HepG2 (cell line): ENCODE data around the gene ADAMTS2. TPM values are rescaled to one million over a fixed set of nuclear protein-coding genes. Genes with fewer than 3 reads are reported as not detected.

Experiments
- ATAC-seq: fragments of 200-7000 bp; cut with Tn5 transposase; 3 replicates; pipeline ENCODE4 v1.9.1; 2020; ENCODE audit warnings: mild to moderate bottlenecking, moderate library complexity
- BruUV-seq: library from RNA; stranded (reverse); fragments of 400-500 nt; replicated peaks from 2 replicates; lab custom pipeline; 2021; lab: Mats Ljungman, UMichigan
- CTCF ChIA-PET: fragments of 300-600 bp; formaldehyde crosslinking; extraction: SDS; loops from one replicate; lab custom pipeline; 2021; ENCODE audit warnings: low total read pairs, inconsistent platforms, low intra/inter-chr PET ratio; lab: Yijun Ruan, JAX
- POLR2A ChIA-PET: fragments of 350-600 bp; sonication (Branson Sonifier 250); formaldehyde crosslinking; loops from one replicate; lab custom pipeline; 2020; ENCODE audit warnings: antibody characterized with exemption, inconsistent platforms; lab: Yijun Ruan, JAX
- DNase-seq: peaks from one replicate; pipeline ENCODE4 v3.0.0-alpha.2; 2015; ENCODE audit warnings: low spot score
- FAIRE-seq: peaks from 3 replicates; lab custom pipeline; 2011; peaks lifted over from hg19 to GRCh38; lab: Jason Lieb, UNC
- H2AFZ ChIP-seq: one replicate; pipeline ENCODE4 v1.6.1; 2011; ENCODE audit warnings: low read length, inconsistent platforms
- H3K27ac ChIP-seq: fragments of 300-600 bp; 3 replicates; pipeline ENCODE4 v1.8.0; 2011; ENCODE audit warnings: mixed run types, mild to moderate bottlenecking, mixed read lengths, low read length, inconsistent platforms; ENCODE audit not compliant: insufficient read depth; ENCODE audit errors: extremely low read length
- H3K27me3 ChIP-seq, 2 experiments: fragments of 200-600 bp in 1 of 2; 2 replicates in 1 of 2; 3 replicates in 1 of 2; pipeline versions ENCODE4 v1.6.0 to v1.8.0; 2011; ENCODE audit warnings: low read length in 2 of 2, mild to moderate bottlenecking in 2 of 2, moderate library complexity in 2 of 2, inconsistent platforms in 1 of 2; ENCODE audit not compliant: insufficient read depth in 2 of 2, control insufficient read depth in 1 of 2
- H3K36me3 ChIP-seq, 2 experiments: fragments of 200-600 bp in 1 of 2; replicated peaks in 1 of 2; 2 replicates in 1 of 2; 3 replicates in 1 of 2; pipeline versions ENCODE4 v1.5.1 to v1.8.0; 2011; ENCODE audit warnings: low read length in 2 of 2, inconsistent platforms in 1 of 2; ENCODE audit not compliant: insufficient read depth in 2 of 2, control insufficient read depth in 1 of 2
- H3K4me1 ChIP-seq: 2 replicates; pipeline ENCODE4 v1.5.1; 2012; ENCODE audit warnings: low read length, inconsistent platforms; ENCODE audit not compliant: insufficient read depth
- H3K4me2 ChIP-seq: 2 replicates; pipeline ENCODE4 v1.6.0; 2011; ENCODE audit warnings: low read depth, low read length, inconsistent platforms
- H3K4me3 ChIP-seq, 3 experiments: fragments of 200-600 bp in 1 of 3; sonication (generic), shearing (Covaris generic) in 1 of 3; replicated peaks in 1 of 3; 2 replicates each; pipeline ENCODE4 v1.5.1; 2011 to 2016; ENCODE audit warnings: low read length in 3 of 3, inconsistent platforms in 2 of 3, low read depth in 2 of 3, mild to moderate bottlenecking in 2 of 3, control low read depth in 1 of 3, mixed read lengths in 1 of 3; ENCODE audit not compliant: insufficient read depth in 1 of 3
- H3K79me2 ChIP-seq: one replicate; pipeline ENCODE4 v1.6.1; 2011; ENCODE audit warnings: low read length, inconsistent platforms; ENCODE audit not compliant: insufficient read depth
- H3K9ac ChIP-seq: 2 replicates; pipeline ENCODE4 v1.6.0; 2011; ENCODE audit warnings: mild to moderate bottlenecking, low read depth, low read length, inconsistent platforms; ENCODE audit not compliant: insufficient read depth
- H3K9me3 ChIP-seq: 2 replicates; pipeline ENCODE4 v1.5.1; 2012; ENCODE audit warnings: mild to moderate bottlenecking, low read length
- H4K20me1 ChIP-seq: 2 replicates; pipeline ENCODE4 v1.6.0; 2011; ENCODE audit warnings: inconsistent platforms, mild to moderate bottlenecking, low read length, moderate library complexity; ENCODE audit not compliant: insufficient read depth
- ESRRA ChIP-seq: sonication (generic); formaldehyde crosslinking; IDR thresholded peaks from 2 replicates; pipeline ENCODE4 v1.5.1; 2020; ENCODE audit warnings: mild to moderate bottlenecking, low read depth, missing genetic modification reagents
- ETV6 ChIP-seq: sonication (generic); formaldehyde crosslinking; conservative IDR thresholded peaks from 2 replicates; pipeline ENCODE4 v1.4.0; 2020; ENCODE audit warnings: missing genetic modification reagents
- HIC2 ChIP-seq: sonication (generic); formaldehyde crosslinking; IDR thresholded peaks from 2 replicates; pipeline ENCODE4 v1.9.0; 2022; ENCODE audit warnings: low read depth, missing genetic modification reagents
- ISX ChIP-seq: sonication (generic); formaldehyde crosslinking; conservative IDR thresholded peaks from 2 replicates; pipeline ENCODE4 v1.5.0; 2020; ENCODE audit warnings: missing genetic modification reagents
- MATR3 ChIP-seq: sonication (generic); formaldehyde crosslinking; IDR thresholded peaks from 2 replicates; pipeline ENCODE4 v1.4.0; 2020; ENCODE audit warnings: missing genetic modification reagents
- NCOA1 ChIP-seq: sonication (generic); formaldehyde crosslinking; IDR thresholded peaks from 2 replicates; pipeline ENCODE4 v1.9.0; 2021; ENCODE audit warnings: missing genetic modification reagents
- PAWR ChIP-seq: sonication (generic); formaldehyde crosslinking; IDR thresholded peaks from 2 replicates; pipeline ENCODE4 v1.4.0; 2020; ENCODE audit warnings: missing genetic modification reagents, mild to moderate bottlenecking, borderline replicate concordance
- PCBP2 ChIP-seq: fragments of 200-400 bp; formaldehyde crosslinking; optimal IDR thresholded peaks from 2 replicates; pipeline ENCODE3; 2018; ENCODE audit warnings: low read length, low read depth; ENCODE audit not compliant: poor library complexity, severe bottlenecking
- SP2 ChIP-seq: sonication (generic); formaldehyde crosslinking; IDR thresholded peaks from 2 replicates; pipeline ENCODE4 v1.5.1; 2020; ENCODE audit warnings: mild to moderate bottlenecking, missing genetic modification reagents
- TBL1XR1 ChIP-seq: fragments of 150-350 bp; IDR thresholded peaks from 2 replicates; pipeline ENCODE4 v1.6.1; 2014; ENCODE audit warnings: borderline replicate concordance, low read length; ENCODE audit not compliant: partially characterized antibody
- TEAD3 ChIP-seq: optimal IDR thresholded peaks from 2 replicates; pipeline ENCODE3; 2016; ENCODE audit warnings: borderline replicate concordance
- ZNF558 ChIP-seq: sonication (generic); formaldehyde crosslinking; IDR thresholded peaks from 2 replicates; pipeline ENCODE4 v1.9.0; 2022; ENCODE audit warnings: mild to moderate bottlenecking, missing genetic modification reagents, borderline replicate concordance
- ZNF564 ChIP-seq: sonication (generic); formaldehyde crosslinking; IDR thresholded peaks from 2 replicates; pipeline ENCODE4 v1.8.1; 2023; ENCODE audit warnings: mild to moderate bottlenecking, missing genetic modification reagents
- ZNF768 ChIP-seq: sonication (generic); formaldehyde crosslinking; IDR thresholded peaks from 2 replicates; pipeline ENCODE4 v1.4.0; 2020; ENCODE audit warnings: missing genetic modification reagents
- ZNF879 ChIP-seq: sonication (generic); formaldehyde crosslinking; IDR thresholded peaks from 2 replicates; pipeline ENCODE4 v1.8.1; 2023; ENCODE audit warnings: missing genetic modification reagents
- ZSCAN25 ChIP-seq: sonication (generic); formaldehyde crosslinking; IDR thresholded peaks from 2 replicates; pipeline ENCODE4 v1.8.0; 2022; ENCODE audit warnings: mild to moderate bottlenecking, missing genetic modification reagents
- WGBS: methylation state at CpG from one replicate; pipeline ENCODE4 v1.1.6; 2017; ENCODE audit warnings: low lambda C conversion rate; 5-methylcytosine and 5-hydroxymethylcytosine counted together
- in situ Hi-C: cut with HindIII; loops from 2 replicates; pipeline ENCODE4 v1.10.0; 2017; ENCODE audit warnings: low pct_unique_long_range_greater_than_20kb; ENCODE audit not compliant: extremely low pct_ligation_motif_present
- intact Hi-C: fragments of 100-400 bp; cut with micrococcal nuclease; formaldehyde crosslinking; loops from one replicate; pipeline ENCODE4 v1.10.0; 2022; ENCODE audit not compliant: unreplicated experiment
- polyA plus RNA-seq, 8 experiments: library from polyadenylated mRNA; depleted of rRNA in 3 of 8; stranded (reverse) in 7 of 8; unstranded in 1 of 8; fragments of >200 nt; fragmentation: Illumina TruSeq in 4 of 8; extraction: Trizol in 4 of 8; gene quantifications; 2 replicates each; pipeline versions ENCODE4 v1.2.1 to v1.2.3, GENCODE V29; 2011 to 2016; ENCODE audit warnings: low read depth in 4 of 8, missing spikeins in 1 of 8, mixed read lengths in 1 of 8; ENCODE audit not compliant: insufficient read depth in 1 of 8
- total RNA-seq, 5 experiments: library from RNA; depleted of rRNA; stranded (reverse); fragments of >200 nt; fragmentation: Illumina TruSeq; extraction: Trizol; gene quantifications; 2 replicates each; pipeline ENCODE4 v1.2.3, GENCODE V29; 2016; ENCODE audit warnings: low read depth in 1 of 5
- TF ChIP-seq, protein P1 (sequence below): fragments of 450-650 bp; IDR thresholded peaks from 2 replicates; pipeline ENCODE4 v1.6.1; 2017
- TF ChIP-seq, protein P2 (sequence below): sonication (generic); formaldehyde crosslinking; IDR thresholded peaks from 2 replicates; pipeline ENCODE4 v1.5.1; 2020; ENCODE audit warnings: missing genetic modification reagents, mild to moderate bottlenecking, borderline replicate concordance

Gene ADAMTS2
- total and polyA plus RNA-seq, 2 of the 13 experiments (the other 11 are each of a cell fraction or from before 2014, with no cell fraction given) = 0.24 to 3.5 TPM

- WGBS = 64% methylated on average over 5 of the region's 9 CpGs
- H3K4me1 ChIP-seq = peaks cover 35% of the 10 kb centered on the region
- FAIRE-seq (no peak), ATAC-seq (no peak), DNase-seq (no peak)
- intact Hi-C loops = no loop called here
- H3K9me3 ChIP-seq = no peaks in the 10 kb centered on the region
- no peaks in the 10 kb centered on the region for H4K20me1 ChIP-seq
- H3K4me2 ChIP-seq = no peak overlapping the region
- no peak overlapping the region for H3K4me3 ChIP-seq
- no TSS peak for BruUV-seq
- no peaks in the 10 kb centered on the region for H3K79me2 ChIP-seq
- no peaks in the 10 kb centered on the region for H3K36me3 ChIP-seq
- H3K9ac ChIP-seq = no peak overlapping the region
- ChIA-PET POLR2A (no interaction called here), CTCF (no interaction called here)
- in situ Hi-C loops = no loop called here
- peaks cover 0 to 7% of the 10 kb centered on the region in 2 experiments; a peak in 3 of 5 replicates for H3K27me3 ChIP-seq
- H2AFZ ChIP-seq = no peak overlapping the region
- TF ChIP-seq ZNF564 (CRISPR knock-in tag) = no peak
- TF ChIP-seq ISX (CRISPR knock-in tag) = no peak
- TF ChIP-seq SP2 (CRISPR knock-in tag) = no peak
- TF ChIP-seq, protein P1, sequence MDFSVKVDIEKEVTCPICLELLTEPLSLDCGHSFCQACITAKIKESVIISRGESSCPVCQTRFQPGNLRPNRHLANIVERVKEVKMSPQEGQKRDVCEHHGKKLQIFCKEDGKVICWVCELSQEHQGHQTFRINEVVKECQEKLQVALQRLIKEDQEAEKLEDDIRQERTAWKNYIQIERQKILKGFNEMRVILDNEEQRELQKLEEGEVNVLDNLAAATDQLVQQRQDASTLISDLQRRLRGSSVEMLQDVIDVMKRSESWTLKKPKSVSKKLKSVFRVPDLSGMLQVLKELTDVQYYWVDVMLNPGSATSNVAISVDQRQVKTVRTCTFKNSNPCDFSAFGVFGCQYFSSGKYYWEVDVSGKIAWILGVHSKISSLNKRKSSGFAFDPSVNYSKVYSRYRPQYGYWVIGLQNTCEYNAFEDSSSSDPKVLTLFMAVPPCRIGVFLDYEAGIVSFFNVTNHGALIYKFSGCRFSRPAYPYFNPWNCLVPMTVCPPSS = no peak
- no peak for TF ChIP-seq TBL1XR1
- no peak for TF ChIP-seq ZNF768 (CRISPR knock-in tag)
- no peak for TF ChIP-seq ETV6
- no peak for TF ChIP-seq MATR3 (CRISPR knock-in tag)
- no peak for TF ChIP-seq HIC2
- TF ChIP-seq ZNF879 (CRISPR knock-in tag) = no peak
- no peak for TF ChIP-seq PCBP2
- TF ChIP-seq ZSCAN25 (CRISPR knock-in tag) = no peak
- no peak for TF ChIP-seq TEAD3
- TF ChIP-seq NCOA1 (CRISPR knock-in tag) = no peak
- TF ChIP-seq ESRRA (CRISPR knock-in tag) = no peak
- TF ChIP-seq, protein P2, sequence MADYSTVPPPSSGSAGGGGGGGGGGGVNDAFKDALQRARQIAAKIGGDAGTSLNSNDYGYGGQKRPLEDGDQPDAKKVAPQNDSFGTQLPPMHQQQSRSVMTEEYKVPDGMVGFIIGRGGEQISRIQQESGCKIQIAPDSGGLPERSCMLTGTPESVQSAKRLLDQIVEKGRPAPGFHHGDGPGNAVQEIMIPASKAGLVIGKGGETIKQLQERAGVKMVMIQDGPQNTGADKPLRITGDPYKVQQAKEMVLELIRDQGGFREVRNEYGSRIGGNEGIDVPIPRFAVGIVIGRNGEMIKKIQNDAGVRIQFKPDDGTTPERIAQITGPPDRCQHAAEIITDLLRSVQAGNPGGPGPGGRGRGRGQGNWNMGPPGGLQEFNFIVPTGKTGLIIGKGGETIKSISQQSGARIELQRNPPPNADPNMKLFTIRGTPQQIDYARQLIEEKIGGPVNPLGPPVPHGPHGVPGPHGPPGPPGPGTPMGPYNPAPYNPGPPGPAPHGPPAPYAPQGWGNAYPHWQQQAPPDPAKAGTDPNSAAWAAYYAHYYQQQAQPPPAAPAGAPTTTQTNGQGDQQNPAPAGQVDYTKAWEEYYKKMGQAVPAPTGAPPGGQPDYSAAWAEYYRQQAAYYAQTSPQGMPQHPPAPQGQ (CRISPR knock-in tag) = no peak
- TF ChIP-seq PAWR (CRISPR knock-in tag) = no peak
- TF ChIP-seq ZNF558 (CRISPR knock-in tag) = no peak
- TF ChIP-seq, all 625 proteins: peak for 0
- H3K27ac ChIP-seq = no peak overlapping the region
These were observed 163.3 kb downstream of the ADAMTS2 start for GRCh38 chr5:179181988-179182387.
